Neural cell (in vitro differentiated cells): ENCODE results near the gene WDR44. TPM values are rescaled to one million over a fixed set of nuclear protein-coding genes. Genes with fewer than 3 reads are reported as not detected.
"Not testable (repeated sequence)": the region's sequence is repeated elsewhere in the genome, so short reads cannot be mapped to it uniquely, and the experiment has no call there.

Experiments
- H2AFZ ChIP-seq: fragments of 200-600, 300-800 bp; sonication (generic), shearing (Covaris generic); 2 replicates; pipeline ENCODE4 v1.6.0; 2014; ENCODE audit warnings: low read depth, mild to moderate bottlenecking, antibody characterized with exemption, low read length, moderate library complexity
- H3F3A ChIP-seq: fragments of 200-600 bp; shearing (Covaris generic); 2 replicates; pipeline ENCODE4 v1.6.1; 2016; ENCODE audit warnings: mild to moderate bottlenecking, moderate library complexity, mixed read lengths, antibody characterized with exemption, low read length; ENCODE audit not compliant: insufficient read depth, poor library complexity, severe bottlenecking
- H3K27ac ChIP-seq: fragments of 200-600, 300-800 bp; sonication (generic), shearing (Covaris generic); 2 replicates; pipeline ENCODE4 v1.5.1; 2014; ENCODE audit warnings: mild to moderate bottlenecking, low read length, moderate library complexity
- H3K27me3 ChIP-seq: fragments of 300-800, 200-600 bp; sonication (generic), shearing (Covaris generic); 2 replicates; pipeline ENCODE4 v1.6.0; 2014; ENCODE audit warnings: mild to moderate bottlenecking, low read depth, low read length, moderate library complexity; ENCODE audit not compliant: insufficient read depth
- H3K36me3 ChIP-seq: fragments of 300-800, 200-600 bp; sonication (generic), shearing (Covaris generic); 2 replicates; pipeline ENCODE4 v1.5.1; 2014; ENCODE audit warnings: mild to moderate bottlenecking, antibody characterized with exemption, low read length, moderate library complexity; ENCODE audit not compliant: insufficient read depth
- H3K4me2 ChIP-seq: fragments of 300-800, 200-600 bp; sonication (generic), shearing (Covaris generic); 2 replicates; pipeline ENCODE4 v1.6.0; 2014; ENCODE audit warnings: mild to moderate bottlenecking, low read length
- H3K4me3 ChIP-seq: fragments of 300-800, 200-600 bp; sonication (generic), shearing (Covaris generic); 2 replicates; pipeline ENCODE4 v1.5.1; 2014; ENCODE audit warnings: mild to moderate bottlenecking, low read length, moderate library complexity
- H3K79me2 ChIP-seq: fragments of 200-600 bp; shearing (Covaris generic); replicated peaks from 2 replicates; pipeline ENCODE4 v1.6.0; 2014; ENCODE audit warnings: mild to moderate bottlenecking, low read length, moderate library complexity; ENCODE audit not compliant: insufficient read depth
- H3K9ac ChIP-seq: fragments of 300-800, 200-600 bp; sonication (generic), shearing (Covaris generic); 2 replicates; pipeline ENCODE4 v1.6.1; 2016; ENCODE audit warnings: mild to moderate bottlenecking, low read length, mixed read lengths
- H3K9me2 ChIP-seq: fragments of 200-600 bp; shearing (Covaris generic); 2 replicates; pipeline ENCODE4 v1.6.1; 2016; ENCODE audit warnings: mild to moderate bottlenecking, low read length, mixed read lengths; ENCODE audit not compliant: insufficient read depth
- H3K9me3 ChIP-seq: fragments of 200-600, 300-800 bp; sonication (generic), shearing (Covaris generic); 2 replicates; pipeline ENCODE4 v1.6.1; 2016; ENCODE audit warnings: mild to moderate bottlenecking, mixed run types, low read length, moderate library complexity, mixed read lengths
- H4K20me1 ChIP-seq: fragments of 200-600 bp; shearing (Covaris generic); 2 replicates; pipeline ENCODE4 v1.6.1; 2016; ENCODE audit warnings: mild to moderate bottlenecking, mixed run types; ENCODE audit not compliant: insufficient read depth
- EP300 ChIP-seq: fragments of 450-650 bp; conservative IDR thresholded peaks from 2 replicates; pipeline ENCODE4 v1.6.1; 2014; ENCODE audit warnings: antibody characterized with exemption, mild to moderate bottlenecking, moderate library complexity; ENCODE audit not compliant: poor library complexity, severe bottlenecking
- EZH2 ChIP-seq: fragments of 200-600, 300-800 bp; shearing (Covaris generic), sonication (generic); IDR thresholded peaks from 2 replicates; pipeline ENCODE4 v1.6.1; 2014; ENCODE audit warnings: antibody characterized with exemption, low read length, borderline replicate concordance, mild to moderate bottlenecking; ENCODE audit not compliant: insufficient read depth, poor library complexity, severe bottlenecking
- MXI1 ChIP-seq: fragments of 450-650 bp; conservative IDR thresholded peaks from 2 replicates; pipeline ENCODE4 v1.6.1; 2014; ENCODE audit warnings: antibody characterized with exemption, mild to moderate bottlenecking; ENCODE audit not compliant: poor library complexity, severe bottlenecking
- POLR2AphosphoS5 ChIP-seq: IDR thresholded peaks from 2 replicates; pipeline ENCODE4 v1.6.1; 2012
- RAD21 ChIP-seq: fragments of 450-650 bp; conservative IDR thresholded peaks from 2 replicates; pipeline ENCODE4 v1.6.1; 2014; ENCODE audit warnings: antibody characterized with exemption, mild to moderate bottlenecking, moderate library complexity
- REST ChIP-seq: IDR thresholded peaks from 2 replicates; pipeline ENCODE4 v1.6.1; 2012; ENCODE audit warnings: borderline replicate concordance
- polyA plus RNA-seq: library from polyadenylated mRNA; depleted of rRNA; stranded (reverse); fragments of >200 nt; gene quantifications from 2 replicates; pipeline ENCODE4 v1.2.3, GENCODE V29; 2014
- TF ChIP-seq, protein P1 (sequence below): fragments of 450-650 bp; IDR thresholded peaks from 2 replicates; pipeline ENCODE4 v1.5.1; 2014; ENCODE audit warnings: antibody characterized with exemption, mild to moderate bottlenecking, moderate library complexity; ENCODE audit not compliant: poor library complexity, severe bottlenecking

Gene WDR44
- polyA plus RNA-seq, 1 donor from 2014 or later = 19.3 TPM

GRCh38 chrX:118480172-118480571 lies 134.3 kb downstream of the WDR44 start:
- no peak overlapping the region for H3K27ac ChIP-seq
- no peaks in the 10 kb centered on the region for H4K20me1 ChIP-seq
- H3K9ac ChIP-seq = no peak overlapping the region
- no peaks in the 10 kb centered on the region for H3K36me3 ChIP-seq
- H2AFZ ChIP-seq = no peak overlapping the region
- TF ChIP-seq RAD21 = no peak
- TF ChIP-seq REST = no peak
- TF ChIP-seq EP300 = no peak
- no peak for TF ChIP-seq EZH2
- TF ChIP-seq, protein P1, sequence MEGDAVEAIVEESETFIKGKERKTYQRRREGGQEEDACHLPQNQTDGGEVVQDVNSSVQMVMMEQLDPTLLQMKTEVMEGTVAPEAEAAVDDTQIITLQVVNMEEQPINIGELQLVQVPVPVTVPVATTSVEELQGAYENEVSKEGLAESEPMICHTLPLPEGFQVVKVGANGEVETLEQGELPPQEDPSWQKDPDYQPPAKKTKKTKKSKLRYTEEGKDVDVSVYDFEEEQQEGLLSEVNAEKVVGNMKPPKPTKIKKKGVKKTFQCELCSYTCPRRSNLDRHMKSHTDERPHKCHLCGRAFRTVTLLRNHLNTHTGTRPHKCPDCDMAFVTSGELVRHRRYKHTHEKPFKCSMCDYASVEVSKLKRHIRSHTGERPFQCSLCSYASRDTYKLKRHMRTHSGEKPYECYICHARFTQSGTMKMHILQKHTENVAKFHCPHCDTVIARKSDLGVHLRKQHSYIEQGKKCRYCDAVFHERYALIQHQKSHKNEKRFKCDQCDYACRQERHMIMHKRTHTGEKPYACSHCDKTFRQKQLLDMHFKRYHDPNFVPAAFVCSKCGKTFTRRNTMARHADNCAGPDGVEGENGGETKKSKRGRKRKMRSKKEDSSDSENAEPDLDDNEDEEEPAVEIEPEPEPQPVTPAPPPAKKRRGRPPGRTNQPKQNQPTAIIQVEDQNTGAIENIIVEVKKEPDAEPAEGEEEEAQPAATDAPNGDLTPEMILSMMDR = no peak
- TF ChIP-seq MXI1 = no peak
- H3F3A ChIP-seq = no peaks in the 10 kb centered on the region
- H3K4me3 ChIP-seq = no peak overlapping the region
- no peaks in the 10 kb centered on the region for H3K79me2 ChIP-seq
- H3K4me2 ChIP-seq = no peak overlapping the region
- H3K9me3 ChIP-seq = no peaks in the 10 kb centered on the region
- H3K9me2 ChIP-seq = no peaks in the 10 kb centered on the region
- H3K27me3 ChIP-seq = no peaks in the 10 kb centered on the region

DNA sequence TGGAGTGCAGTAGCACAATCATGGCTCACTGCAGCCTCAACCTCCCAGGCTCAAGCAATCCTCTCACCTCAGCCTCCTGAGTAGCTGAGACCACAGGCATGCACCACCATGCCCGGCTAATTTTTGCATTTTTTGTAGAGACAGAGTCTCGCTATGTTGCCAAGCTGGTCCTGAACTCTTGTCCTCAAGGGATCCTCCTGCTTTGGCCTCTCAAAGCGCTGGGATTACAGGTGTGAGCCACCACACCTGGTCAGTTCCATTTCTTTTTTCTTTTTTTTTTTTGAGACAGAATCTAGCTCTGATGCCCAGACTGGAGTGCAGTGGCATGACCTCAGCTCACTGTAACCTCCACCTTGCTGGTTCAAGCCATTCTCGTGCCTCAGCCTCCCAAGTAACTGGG lies 136.5 kb downstream of the WDR44 start:
- H3K4me3 ChIP-seq, H4K20me1 ChIP-seq, H3K9me2 ChIP-seq, H3F3A ChIP-seq, H3K36me3 ChIP-seq, H2AFZ ChIP-seq, H3K9ac ChIP-seq, H3K9me3 ChIP-seq, H3K79me2 ChIP-seq, H3K27me3 ChIP-seq, H3K4me2 ChIP-seq, H3K27ac ChIP-seq: not testable (repeated sequence)

DNA sequence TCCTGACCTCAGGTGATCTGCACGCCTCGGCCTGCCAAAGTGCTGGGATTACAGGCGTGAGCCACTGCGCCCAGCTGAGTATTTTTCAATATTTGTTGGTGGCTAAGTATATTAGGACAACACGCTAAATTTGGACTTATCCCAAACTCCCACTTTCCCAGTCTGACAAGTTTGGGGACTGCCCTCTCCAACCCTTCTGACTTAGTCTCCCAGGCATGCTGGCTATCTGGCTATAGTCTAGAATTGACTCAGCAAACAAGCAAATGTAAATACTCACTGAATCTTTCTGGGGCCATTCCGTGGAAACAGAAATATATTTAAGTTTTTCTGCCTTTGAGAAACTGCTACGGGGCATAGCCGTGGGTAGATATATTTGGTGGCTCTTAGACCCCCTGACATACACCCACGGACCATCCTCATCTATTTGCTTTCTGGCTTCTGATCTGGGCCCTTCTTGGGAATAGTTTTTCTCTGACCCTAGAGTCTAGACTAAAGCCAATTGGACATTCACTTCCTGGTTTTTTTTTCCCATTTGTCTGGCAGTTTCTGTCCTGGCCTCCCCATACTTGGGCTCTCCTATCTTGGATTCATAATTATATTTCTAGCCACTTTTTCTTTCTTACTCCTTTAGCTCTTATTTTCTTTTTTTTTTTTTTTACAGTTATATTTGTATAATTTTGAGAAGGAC lies 138.5 kb downstream of the WDR44 start:
- Histone ChIP-seq H4K20me1 (no peaks in the 10 kb centered on the region), H3K79me2 (no peaks in the 10 kb centered on the region), H3K9me3 (no peaks in the 10 kb centered on the region), H3K9ac (no peak overlapping the region), H3K4me3 (no peak overlapping the region), H3K27ac (no peak overlapping the region), H3K4me2 (no peak overlapping the region), H3F3A (no peaks in the 10 kb centered on the region), H3K27me3 (no peaks in the 10 kb centered on the region), H2AFZ (no peak overlapping the region), H3K9me2 (no peaks in the 10 kb centered on the region), H3K36me3 (no peaks in the 10 kb centered on the region)
- TF ChIP-seq POLR2AphosphoS5 = no peak

GRCh38 chrX:118486693-118487092 lies 140.8 kb downstream of the WDR44 start:
- H3K4me2 ChIP-seq, H3K9me2 ChIP-seq, H3K79me2 ChIP-seq, H3K27me3 ChIP-seq, H3K9ac ChIP-seq, H3K9me3 ChIP-seq, H3K36me3 ChIP-seq, H4K20me1 ChIP-seq, H3K27ac ChIP-seq, H3F3A ChIP-seq, H2AFZ ChIP-seq, H3K4me3 ChIP-seq: not testable (repeated sequence)
